ENCODE data around the gene SORBS1.

SORBS1 gene

GRCh38 chr10:95291365-95292039, 269.7 kb downstream of the SORBS1 start (continued):
- TF ChIP-seq ZNF629 (tag by site-specific recombination; IDR thresholded peaks at IDR 0.05) (peak; percentile 13), ZNF600 (tag by site-specific recombination; IDR thresholded peaks at IDR 0.05) (peak; percentile 34; the same call in 1 of the 2 replicates), ZNF140 (tag by site-specific recombination; IDR thresholded peaks at IDR 0.05) (no peak), ZSCAN16 (tag by site-specific recombination; IDR thresholded peaks at IDR 0.05) (no peak), MZF1 (tag by site-specific recombination; IDR thresholded peaks at IDR 0.05; ENCODE audit: borderline replicate concordance) (0 out of 2 replicates have a peak, but pooled peaks have one; percentile 15), KLF17 (tag by site-specific recombination; IDR thresholded peaks at IDR 0.05) (0 out of 2 replicates have a peak, but pooled peaks have one; percentile 22), KLF7 (tag by site-specific recombination; IDR thresholded peaks at IDR 0.05; ENCODE audit: borderline replicate concordance) (0 out of 2 replicates have a peak, but pooled peaks have one; percentile 39), ZNF777 (tag by site-specific recombination; IDR thresholded peaks at IDR 0.05; ENCODE audit: borderline replicate concordance) (no peak), ZEB2 (tag by site-specific recombination; IDR thresholded peaks at IDR 0.05) (peak; percentile 65), ATF2 (tag by site-specific recombination; IDR thresholded peaks at IDR 0.05; ENCODE audit: low read depth) (no peak), ZNF48 (tag by site-specific recombination; IDR thresholded peaks at IDR 0.05) (no peak), ZNF658 (tag by site-specific recombination; IDR thresholded peaks at IDR 0.05) (no peak), SP7 (tag by site-specific recombination; IDR thresholded peaks at IDR 0.05) (peak; percentile 25), OSR2 (tag by site-specific recombination; IDR thresholded peaks at IDR 0.05) (no peak)
- TF ChIP-seq, protein P1, sequence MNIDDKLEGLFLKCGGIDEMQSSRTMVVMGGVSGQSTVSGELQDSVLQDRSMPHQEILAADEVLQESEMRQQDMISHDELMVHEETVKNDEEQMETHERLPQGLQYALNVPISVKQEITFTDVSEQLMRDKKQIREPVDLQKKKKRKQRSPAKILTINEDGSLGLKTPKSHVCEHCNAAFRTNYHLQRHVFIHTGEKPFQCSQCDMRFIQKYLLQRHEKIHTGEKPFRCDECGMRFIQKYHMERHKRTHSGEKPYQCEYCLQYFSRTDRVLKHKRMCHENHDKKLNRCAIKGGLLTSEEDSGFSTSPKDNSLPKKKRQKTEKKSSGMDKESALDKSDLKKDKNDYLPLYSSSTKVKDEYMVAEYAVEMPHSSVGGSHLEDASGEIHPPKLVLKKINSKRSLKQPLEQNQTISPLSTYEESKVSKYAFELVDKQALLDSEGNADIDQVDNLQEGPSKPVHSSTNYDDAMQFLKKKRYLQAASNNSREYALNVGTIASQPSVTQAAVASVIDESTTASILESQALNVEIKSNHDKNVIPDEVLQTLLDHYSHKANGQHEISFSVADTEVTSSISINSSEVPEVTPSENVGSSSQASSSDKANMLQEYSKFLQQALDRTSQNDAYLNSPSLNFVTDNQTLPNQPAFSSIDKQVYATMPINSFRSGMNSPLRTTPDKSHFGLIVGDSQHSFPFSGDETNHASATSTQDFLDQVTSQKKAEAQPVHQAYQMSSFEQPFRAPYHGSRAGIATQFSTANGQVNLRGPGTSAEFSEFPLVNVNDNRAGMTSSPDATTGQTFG (tag by site-specific recombination; IDR thresholded peaks at IDR 0.05; ENCODE audit: borderline replicate concordance), result no peak
- TF ChIP-seq, protein P2, sequence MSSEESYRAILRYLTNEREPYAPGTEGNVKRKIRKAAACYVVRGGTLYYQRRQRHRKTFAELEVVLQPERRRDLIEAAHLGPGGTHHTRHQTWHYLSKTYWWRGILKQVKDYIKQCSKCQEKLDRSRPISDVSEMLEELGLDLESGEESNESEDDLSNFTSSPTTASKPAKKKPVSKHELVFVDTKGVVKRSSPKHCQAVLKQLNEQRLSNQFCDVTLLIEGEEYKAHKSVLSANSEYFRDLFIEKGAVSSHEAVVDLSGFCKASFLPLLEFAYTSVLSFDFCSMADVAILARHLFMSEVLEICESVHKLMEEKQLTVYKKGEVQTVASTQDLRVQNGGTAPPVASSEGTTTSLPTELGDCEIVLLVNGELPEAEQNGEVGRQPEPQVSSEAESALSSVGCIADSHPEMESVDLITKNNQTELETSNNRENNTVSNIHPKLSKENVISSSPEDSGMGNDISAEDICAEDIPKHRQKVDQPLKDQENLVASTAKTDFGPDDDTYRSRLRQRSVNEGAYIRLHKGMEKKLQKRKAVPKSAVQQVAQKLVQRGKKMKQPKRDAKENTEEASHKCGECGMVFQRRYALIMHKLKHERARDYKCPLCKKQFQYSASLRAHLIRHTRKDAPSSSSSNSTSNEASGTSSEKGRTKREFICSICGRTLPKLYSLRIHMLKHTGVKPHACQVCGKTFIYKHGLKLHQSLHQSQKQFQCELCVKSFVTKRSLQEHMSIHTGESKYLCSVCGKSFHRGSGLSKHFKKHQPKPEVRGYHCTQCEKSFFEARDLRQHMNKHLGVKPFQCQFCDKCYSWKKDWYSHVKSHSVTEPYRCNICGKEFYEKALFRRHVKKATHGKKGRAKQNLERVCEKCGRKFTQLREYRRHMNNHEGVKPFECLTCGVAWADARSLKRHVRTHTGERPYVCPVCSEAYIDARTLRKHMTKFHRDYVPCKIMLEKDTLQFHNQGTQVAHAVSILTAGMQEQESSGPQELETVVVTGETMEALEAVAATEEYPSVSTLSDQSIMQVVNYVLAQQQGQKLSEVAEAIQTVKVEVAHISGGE (tag by site-specific recombination; conservative IDR thresholded peaks at IDR 0.05; ENCODE audit: low read depth), result no peak
- TF ChIP-seq, protein P3, sequence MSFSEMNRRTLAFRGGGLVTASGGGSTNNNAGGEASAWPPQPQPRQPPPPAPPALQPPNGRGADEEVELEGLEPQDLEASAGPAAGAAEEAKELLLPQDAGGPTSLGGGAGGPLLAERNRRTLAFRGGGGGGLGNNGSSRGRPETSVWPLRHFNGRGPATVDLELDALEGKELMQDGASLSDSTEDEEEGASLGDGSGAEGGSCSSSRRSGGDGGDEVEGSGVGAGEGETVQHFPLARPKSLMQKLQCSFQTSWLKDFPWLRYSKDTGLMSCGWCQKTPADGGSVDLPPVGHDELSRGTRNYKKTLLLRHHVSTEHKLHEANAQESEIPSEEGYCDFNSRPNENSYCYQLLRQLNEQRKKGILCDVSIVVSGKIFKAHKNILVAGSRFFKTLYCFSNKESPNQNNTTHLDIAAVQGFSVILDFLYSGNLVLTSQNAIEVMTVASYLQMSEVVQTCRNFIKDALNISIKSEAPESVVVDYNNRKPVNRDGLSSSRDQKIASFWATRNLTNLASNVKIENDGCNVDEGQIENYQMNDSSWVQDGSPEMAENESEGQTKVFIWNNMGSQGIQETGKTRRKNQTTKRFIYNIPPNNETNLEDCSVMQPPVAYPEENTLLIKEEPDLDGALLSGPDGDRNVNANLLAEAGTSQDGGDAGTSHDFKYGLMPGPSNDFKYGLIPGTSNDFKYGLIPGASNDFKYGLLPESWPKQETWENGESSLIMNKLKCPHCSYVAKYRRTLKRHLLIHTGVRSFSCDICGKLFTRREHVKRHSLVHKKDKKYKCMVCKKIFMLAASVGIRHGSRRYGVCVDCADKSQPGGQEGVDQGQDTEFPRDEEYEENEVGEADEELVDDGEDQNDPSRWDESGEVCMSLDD (tag by site-specific recombination; IDR thresholded peaks at IDR 0.05), result no peak

Measured in HEK293 (cell line).